ENCODE measurements around the gene DEUP1.
"Not testable (repeated sequence)": the region's sequence is repeated elsewhere in the genome, so short reads cannot be mapped to it uniquely, and the experiment has no call there.

The DEUP1 gene

GRCh38 chr11:93359396-93359795 lies 28.9 kb downstream of the DEUP1 start:
- no peak for DNase-seq (ENCODE audit: low spot score)

GRCh38 chr11:93361435-93361834 lies 30.9 kb downstream of the DEUP1 start:
- no peak for DNase-seq (ENCODE audit: low spot score)

- no peak for DNase-seq (ENCODE audit: low spot score)
These were observed 37.5 kb downstream of the DEUP1 start for GRCh38 chr11:93368022-93368421.

- DNase-seq (ENCODE audit: low spot score): peak; percentile 8
These were observed 39.7 kb downstream of the DEUP1 start for GRCh38 chr11:93370260-93370659.

GRCh38 chr11:93389737-93390136 lies 59.2 kb downstream of the DEUP1 start:
- no peak for DNase-seq (ENCODE audit: low spot score)

GRCh38 chr11:93392867-93393266 lies 62.3 kb downstream of the DEUP1 start:
- no peak for DNase-seq (ENCODE audit: low spot score)

GRCh38 chr11:93393386-93393785 lies 62.8 kb downstream of the DEUP1 start:
- no peak for DNase-seq (ENCODE audit: low spot score)

- no peak for DNase-seq (ENCODE audit: low spot score)
These were observed 63.9 kb downstream of the DEUP1 start for GRCh38 chr11:93394488-93394887.

GRCh38 chr11:93396316-93396715 lies 65.8 kb downstream of the DEUP1 start:
- peak; percentile 14 for DNase-seq (ENCODE audit: low spot score)

- no peak for DNase-seq (ENCODE audit: low spot score)
These were observed 73.4 kb downstream of the DEUP1 start for GRCh38 chr11:93403930-93404329.

GRCh38 chr11:93407777-93408401 lies 77.3 kb downstream of the DEUP1 start:
- peak; percentile 24 for DNase-seq (ENCODE audit: low spot score)

- no peak for DNase-seq (ENCODE audit: low spot score)
These were observed 79.9 kb downstream of the DEUP1 start for GRCh38 chr11:93410441-93410840.

GRCh38 chr11:93411705-93412104 lies 81.2 kb downstream of the DEUP1 start:
- DNase-seq (ENCODE audit: low spot score): no peak

GRCh38 chr11:93432247-93432646 lies 101.7 kb downstream of the DEUP1 start:
- DNase-seq (ENCODE audit: low spot score): no peak

- DNase-seq (ENCODE audit: low spot score): not testable (repeated sequence)
These were observed 112.7 kb downstream of the DEUP1 start for GRCh38 chr11:93443232-93443631.

GRCh38 chr11:93444617-93445073 lies 114.1 kb downstream of the DEUP1 start:
- peak; percentile 95 for DNase-seq (ENCODE audit: low spot score)

- no peak for DNase-seq (ENCODE audit: low spot score)
These were observed 127.7 kb downstream of the DEUP1 start for GRCh38 chr11:93458286-93458685.

- not testable (repeated sequence) for DNase-seq (ENCODE audit: low spot score)
These were observed 133.1 kb downstream of the DEUP1 start for GRCh38 chr11:93463666-93464065.

- no peak for DNase-seq (ENCODE audit: low spot score)
These were observed 134.5 kb downstream of the DEUP1 start for GRCh38 chr11:93464927-93465540.

GRCh38 chr11:93467054-93467453 lies 136.5 kb downstream of the DEUP1 start:
- no peak for DNase-seq (ENCODE audit: low spot score)

GRCh38 chr11:93468290-93468689 lies 137.7 kb downstream of the DEUP1 start:
- no peak for DNase-seq (ENCODE audit: low spot score)

GRCh38 chr11:93474123-93474522 lies 143.6 kb downstream of the DEUP1 start:
- DNase-seq (ENCODE audit: low spot score): no peak

- no peak for DNase-seq (ENCODE audit: low spot score)
These were observed 146.3 kb downstream of the DEUP1 start for GRCh38 chr11:93476796-93477195.

GRCh38 chr11:93477684-93478234 lies 147.2 kb downstream of the DEUP1 start:
- no peak for DNase-seq (ENCODE audit: low spot score)
